HUES48 (cell line): ENCODE results near the gene RERE.
"Not testable (repeated sequence)": the region's sequence is repeated elsewhere in the genome, so short reads cannot be mapped to it uniquely, and the experiment has no call there.

Source experiments
- H3K27ac ChIP-seq: one replicate; pipeline ENCODE4 v1.7.0; 2013; ENCODE audit warnings: low read depth, low read length, inconsistent platforms
- H3K27me3 ChIP-seq: 2 replicates; pipeline ENCODE4 v1.6.1; 2013; ENCODE audit warnings: mild to moderate bottlenecking, low read length; ENCODE audit not compliant: control insufficient read depth, insufficient read depth
- H3K36me3 ChIP-seq: 2 replicates; pipeline ENCODE4 v1.6.1; 2013; ENCODE audit warnings: low read length; ENCODE audit not compliant: control insufficient read depth, insufficient read depth
- H3K4me1 ChIP-seq: 2 replicates; pipeline ENCODE4 v1.6.1; 2013; ENCODE audit warnings: mild to moderate bottlenecking, low read length; ENCODE audit not compliant: control insufficient read depth, insufficient read depth
- H3K4me3 ChIP-seq: 2 replicates; pipeline ENCODE4 v1.5.1; 2013; ENCODE audit warnings: mild to moderate bottlenecking, low read depth, low read length
- H3K9ac ChIP-seq: 2 replicates; pipeline ENCODE4 v1.6.1; 2013; ENCODE audit warnings: mild to moderate bottlenecking, low read depth, low read length, moderate library complexity
- H3K9me3 ChIP-seq: 2 replicates; pipeline ENCODE4 v1.6.1; 2013; ENCODE audit warnings: low read length; ENCODE audit not compliant: control insufficient read depth, insufficient read depth

The RERE gene

DNA sequence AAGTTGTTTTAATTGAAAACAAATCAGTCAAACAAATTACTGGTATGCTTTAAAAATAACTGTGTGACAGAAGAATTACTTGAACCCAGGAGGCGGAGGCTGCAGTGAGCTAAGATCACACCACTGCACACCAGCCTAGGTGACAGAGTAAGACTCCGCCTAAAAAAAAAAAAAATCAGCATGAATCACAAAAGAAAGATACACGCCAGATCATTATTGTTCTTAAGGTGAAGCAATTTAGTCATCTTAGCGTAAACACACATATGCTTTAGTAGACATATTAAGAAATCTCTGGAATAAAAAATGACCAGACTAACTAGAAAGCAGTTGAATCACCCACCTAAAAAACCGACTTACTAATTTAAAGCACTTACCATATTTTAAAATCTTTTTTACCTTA, 20.2 kb downstream of the RERE start:
- H3K27ac ChIP-seq: peak overlapping the region; percentile 35
- H3K36me3 ChIP-seq: no peaks in the 10 kb centered on the region
- no peaks in the 10 kb centered on the region for H3K27me3 ChIP-seq
- peaks cover 16% of the 10 kb centered on the region for H3K4me1 ChIP-seq
- no peak overlapping the region for H3K4me3 ChIP-seq
- H3K9me3 ChIP-seq: no peaks in the 10 kb centered on the region
- H3K9ac ChIP-seq: no peak overlapping the region

DNA sequence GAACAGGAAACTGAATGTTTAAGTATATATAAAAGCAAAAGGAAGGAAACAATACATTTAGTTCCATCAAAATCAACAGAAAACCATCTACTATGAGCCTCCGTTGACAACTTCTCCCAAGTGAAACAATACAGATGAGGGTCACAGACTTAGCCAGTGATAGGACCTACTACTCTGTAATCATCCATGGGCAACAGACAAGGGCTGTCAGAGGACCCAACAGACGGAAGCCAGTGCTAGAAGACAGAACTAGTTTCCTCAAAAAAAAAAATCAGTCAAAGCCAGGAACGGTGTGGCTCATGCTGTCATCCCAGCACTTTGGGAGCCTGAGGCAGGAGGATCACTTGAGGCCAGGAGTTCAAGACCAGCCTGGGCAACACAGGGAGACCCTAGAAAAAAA, 20.6 kb downstream of the RERE start:
- no peak overlapping the region for H3K4me3 ChIP-seq
- no peak overlapping the region for H3K9ac ChIP-seq
- H3K27me3 ChIP-seq: no peaks in the 10 kb centered on the region
- no peaks in the 10 kb centered on the region for H3K9me3 ChIP-seq
- peaks cover 17% of the 10 kb centered on the region for H3K4me1 ChIP-seq
- no peaks in the 10 kb centered on the region for H3K36me3 ChIP-seq
- H3K27ac ChIP-seq: no peak overlapping the region

- H3K27ac ChIP-seq: no peak overlapping the region
- peaks cover 38% of the 10 kb centered on the region for H3K4me1 ChIP-seq
- no peak overlapping the region for H3K9ac ChIP-seq
- no peaks in the 10 kb centered on the region for H3K9me3 ChIP-seq
- H3K4me3 ChIP-seq: no peak overlapping the region
- no peaks in the 10 kb centered on the region for H3K36me3 ChIP-seq
- H3K27me3 ChIP-seq: no peaks in the 10 kb centered on the region
These were observed 22.8 kb downstream of the RERE start for GRCh38 chr1:8794605-8795004.

- no peaks in the 10 kb centered on the region for H3K9me3 ChIP-seq
- no peak overlapping the region for H3K4me3 ChIP-seq
- no peak overlapping the region for H3K9ac ChIP-seq
- H3K27ac ChIP-seq: no peak overlapping the region
- no peaks in the 10 kb centered on the region for H3K27me3 ChIP-seq
- H3K4me1 ChIP-seq: peaks cover 49% of the 10 kb centered on the region
- no peaks in the 10 kb centered on the region for H3K36me3 ChIP-seq
These were observed 25.6 kb downstream of the RERE start for GRCh38 chr1:8791819-8792218.

DNA sequence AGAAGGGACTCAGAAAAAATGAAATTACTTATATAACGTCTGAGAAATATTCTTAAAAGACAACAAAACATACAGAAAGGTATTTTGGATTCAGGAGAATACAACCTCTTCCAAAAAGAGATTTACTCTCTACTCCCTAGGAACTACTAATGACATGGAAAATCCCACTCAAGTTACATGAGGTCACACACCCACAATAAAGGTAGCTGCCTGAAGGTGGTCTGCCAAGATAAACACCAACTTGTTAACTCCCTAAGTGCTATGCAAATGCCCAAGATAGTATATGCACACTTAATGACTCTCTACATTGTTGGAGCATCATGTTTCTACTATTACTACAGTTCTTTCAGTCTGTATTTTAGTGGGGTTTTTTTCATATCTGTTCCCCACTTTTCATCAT, 26.5 kb downstream of the RERE start:
- H3K9me3 ChIP-seq: no peaks in the 10 kb centered on the region
- peak overlapping the region; percentile 53 for H3K27ac ChIP-seq
- no peak overlapping the region for H3K9ac ChIP-seq
- H3K27me3 ChIP-seq: no peaks in the 10 kb centered on the region
- peaks cover 49% of the 10 kb centered on the region for H3K4me1 ChIP-seq
- H3K36me3 ChIP-seq: no peaks in the 10 kb centered on the region
- no peak overlapping the region for H3K4me3 ChIP-seq

DNA sequence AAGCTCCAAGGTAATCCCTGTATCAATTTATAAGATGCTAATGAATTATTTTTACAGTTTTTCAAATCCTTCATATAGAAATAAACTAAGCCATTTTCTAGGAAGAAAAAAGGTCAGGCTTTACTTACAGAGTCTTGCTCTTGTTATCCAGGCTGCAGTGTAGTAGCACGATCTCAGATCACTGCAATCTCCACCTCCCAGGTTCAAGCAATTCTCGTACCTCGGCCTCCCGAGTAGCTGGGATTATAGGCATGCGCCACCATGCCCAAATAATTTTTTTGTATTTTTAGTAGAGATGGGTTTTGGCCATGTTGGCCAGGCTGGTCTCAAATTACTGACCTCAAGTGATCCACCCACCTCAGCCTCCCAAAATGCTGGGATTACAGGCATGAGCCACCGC, 27.0 kb downstream of the RERE start:
- no peak overlapping the region for H3K9ac ChIP-seq
- H3K4me3 ChIP-seq: peak overlapping the region; percentile 47; the same call in 1 of the 2 replicates
- peaks cover 49% of the 10 kb centered on the region for H3K4me1 ChIP-seq
- H3K36me3 ChIP-seq: no peaks in the 10 kb centered on the region
- H3K27ac ChIP-seq: peak overlapping the region; percentile 53
- H3K27me3 ChIP-seq: no peaks in the 10 kb centered on the region
- H3K9me3 ChIP-seq: no peaks in the 10 kb centered on the region

DNA sequence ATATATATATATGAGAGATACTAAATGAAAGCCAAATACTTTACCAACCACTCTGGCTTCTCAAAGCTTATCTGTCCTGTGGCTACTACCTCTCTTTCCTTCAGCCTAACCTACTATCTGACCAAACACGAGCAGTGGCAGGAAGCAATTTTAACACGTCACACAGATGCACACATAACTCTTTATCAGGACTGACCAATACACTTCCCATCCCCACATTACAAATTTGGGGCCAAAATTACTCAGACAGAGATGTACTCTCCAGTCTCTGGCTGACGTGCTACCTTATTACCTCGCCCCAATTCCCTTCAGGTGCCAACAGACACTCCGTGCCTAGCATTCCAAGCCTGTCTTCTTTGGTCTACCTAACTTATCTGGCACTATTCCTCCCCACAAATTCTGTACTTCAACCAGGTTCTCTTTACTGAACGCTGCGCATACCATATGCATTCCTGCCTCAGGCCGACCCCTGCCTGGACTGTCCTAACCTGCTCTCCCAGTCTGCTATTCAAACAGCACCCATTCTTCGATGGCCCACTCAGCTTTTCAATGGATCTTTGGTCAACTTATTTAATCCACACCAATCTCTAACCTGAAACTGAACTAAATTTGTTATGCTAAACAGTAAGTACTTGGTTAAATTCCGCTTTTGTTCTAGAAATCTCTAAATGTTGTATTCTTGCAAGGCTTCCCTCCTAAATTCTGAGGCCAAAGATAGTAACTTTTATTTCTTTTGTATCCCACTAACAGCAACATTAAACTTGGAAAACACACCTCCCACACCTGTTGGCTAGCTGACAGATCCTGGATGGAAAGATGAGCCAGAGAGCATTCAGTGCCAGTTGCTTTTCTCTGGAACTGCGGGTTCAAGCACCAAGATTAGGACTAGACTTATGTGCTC, 27.9 kb downstream of the RERE start:
- Histone ChIP-seq H3K27me3 (no peaks in the 10 kb centered on the region), H3K9ac (peak overlapping the region; percentile 32; the same call in 1 of the 2 replicates), H3K36me3 (no peaks in the 10 kb centered on the region), H3K9me3 (no peaks in the 10 kb centered on the region), H3K4me1 (peaks cover 56% of the 10 kb centered on the region), H3K27ac (peak overlapping the region; percentile 47), H3K4me3 (peak overlapping the region; percentile 47)

DNA sequence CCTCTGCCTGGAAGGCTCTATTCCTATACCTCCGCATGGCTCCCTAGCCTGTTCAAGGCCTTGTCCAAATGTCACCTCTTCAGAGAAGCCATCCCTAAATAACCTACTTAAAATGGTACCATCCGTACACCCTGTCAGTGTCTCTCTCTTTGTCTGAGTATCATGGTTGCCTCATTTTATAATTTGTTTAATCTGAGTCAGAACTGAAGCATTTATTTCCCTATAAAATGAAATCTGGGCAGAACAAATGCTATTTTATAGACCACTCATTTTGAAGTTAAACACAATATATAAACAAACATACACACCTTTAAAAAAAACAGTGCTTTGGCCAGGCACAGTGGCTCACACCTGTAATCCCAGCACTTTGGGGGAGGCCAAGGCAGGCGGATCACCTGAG, 30.2 kb downstream of the RERE start:
- H3K27ac ChIP-seq: no peak overlapping the region
- H3K36me3 ChIP-seq: no peaks in the 10 kb centered on the region
- no peaks in the 10 kb centered on the region for H3K27me3 ChIP-seq
- H3K4me3 ChIP-seq: no peak overlapping the region
- no peak overlapping the region for H3K9ac ChIP-seq
- H3K4me1 ChIP-seq: peaks cover 49% of the 10 kb centered on the region
- no peaks in the 10 kb centered on the region for H3K9me3 ChIP-seq

DNA sequence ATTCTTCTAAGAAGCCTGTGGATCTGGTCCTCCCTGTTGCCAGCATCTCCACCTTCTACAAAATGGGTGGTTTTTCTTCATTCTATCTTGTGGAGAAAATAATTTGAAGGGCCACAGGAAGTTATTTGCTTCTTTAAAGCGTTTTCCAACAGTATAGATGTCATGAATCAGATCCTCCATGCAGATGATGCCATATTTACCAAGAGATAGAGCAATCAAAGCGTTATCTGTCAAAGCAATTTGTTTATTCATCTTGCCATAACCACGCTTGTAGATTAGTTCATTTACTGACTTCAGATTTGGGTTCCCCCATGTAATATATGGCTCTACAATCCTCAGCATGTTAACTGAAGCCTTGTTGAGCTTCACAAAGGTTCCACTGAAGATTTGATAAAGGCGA, 31.2 kb downstream of the RERE start:
- not testable (repeated sequence) for H3K4me3 ChIP-seq, H3K36me3 ChIP-seq, H3K27ac ChIP-seq, H3K9me3 ChIP-seq, H3K27me3 ChIP-seq, H3K9ac ChIP-seq
- peaks cover 48% of the 10 kb centered on the region for H3K4me1 ChIP-seq

DNA sequence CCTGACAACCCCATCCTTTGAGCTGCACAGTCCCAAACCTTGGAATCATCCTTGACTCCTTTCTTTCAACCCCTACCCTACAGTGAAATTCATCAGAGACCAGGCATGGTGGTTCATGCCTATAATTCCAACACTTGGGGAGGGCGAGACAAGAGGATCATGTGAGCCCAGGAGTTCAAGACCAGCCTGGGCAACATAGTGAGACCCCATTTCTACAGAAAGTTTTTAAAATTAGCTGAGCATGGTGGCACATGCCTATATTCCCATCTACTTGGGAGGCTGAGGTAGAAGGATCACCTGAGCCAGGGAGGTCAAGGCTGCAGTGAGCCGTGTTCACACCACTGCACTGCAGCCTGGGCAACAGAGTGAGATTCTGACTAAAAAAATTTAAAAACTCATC, 34.5 kb downstream of the RERE start:
- H3K27ac ChIP-seq: no peak overlapping the region
- peaks cover 22% of the 10 kb centered on the region; the same call in 1 of the 2 replicates for H3K4me1 ChIP-seq
- no peak overlapping the region for H3K4me3 ChIP-seq
- H3K9me3 ChIP-seq: no peaks in the 10 kb centered on the region
- no peaks in the 10 kb centered on the region for H3K36me3 ChIP-seq
- H3K9ac ChIP-seq: no peak overlapping the region
- no peaks in the 10 kb centered on the region for H3K27me3 ChIP-seq

- Histone ChIP-seq H3K9me3 (no peaks in the 10 kb centered on the region), H3K4me1 (peaks cover 22% of the 10 kb centered on the region; the same call in 1 of the 2 replicates), H3K4me3 (no peak overlapping the region), H3K27me3 (no peaks in the 10 kb centered on the region), H3K36me3 (no peaks in the 10 kb centered on the region), H3K9ac (no peak overlapping the region), H3K27ac (no peak overlapping the region)
These were observed 35.3 kb downstream of the RERE start for GRCh38 chr1:8782001-8782620.
